Suprapubic skin (tissue), 4 donors: Measurements from ENCODE around the gene CCDC50. TPM values are rescaled to one million over a fixed set of nuclear protein-coding genes. Genes with fewer than 3 reads are reported as not detected.

Experiments used
- DNase-seq, 2 donors: peaks; one replicate each; pipeline ENCODE4 v3.0.0-alpha.2; 2019; ENCODE audit warnings: low spot score in 2 of 2
- H3K27ac ChIP-seq: fragments of 200-600 bp; sonication (generic); one replicate; pipeline ENCODE4 v1.5.1; 2019
- H3K27me3 ChIP-seq: fragments of 200-600 bp; sonication (generic); one replicate; pipeline ENCODE4 v1.5.1; 2019
- H3K36me3 ChIP-seq: fragments of 200-600 bp; sonication (generic); one replicate; pipeline ENCODE4 v1.5.1; 2019
- H3K4me1 ChIP-seq: fragments of 200-600 bp; sonication (generic); one replicate; pipeline ENCODE4 v1.5.1; 2019
- H3K4me3 ChIP-seq: fragments of 200-600 bp; sonication (generic); one replicate; pipeline ENCODE4 v1.5.1; 2019; ENCODE audit warnings: mild to moderate bottlenecking
- H3K9me3 ChIP-seq: fragments of 200-600 bp; sonication (generic); one replicate; pipeline ENCODE4 v1.5.1; 2019
- EP300 ChIP-seq: sonication (generic); formaldehyde crosslinking; IDR thresholded peaks from one replicate; pipeline ENCODE4 v1.6.1; 2017; ENCODE audit warnings: antibody characterized with exemption
- POLR2A ChIP-seq, 2 donors: fragments of 450-650 bp; IDR thresholded peaks; one replicate each; pipeline ENCODE4 v1.6.1; 2017; ENCODE audit warnings: antibody characterized with exemption in 2 of 2, mild to moderate bottlenecking in 2 of 2, moderate library complexity in 2 of 2
- POLR2AphosphoS5 ChIP-seq, 3 donors: sonication (generic); formaldehyde crosslinking; IDR thresholded peaks; one replicate each; pipeline ENCODE4 v1.6.1; 2017; ENCODE audit warnings: antibody characterized with exemption in 3 of 3
- WGBS: methylation state at CpG from one replicate; pipeline ENCODE4 v1.1.5; 2018; 5-methylcytosine and 5-hydroxymethylcytosine counted together
- total RNA-seq, 4 donors: library from RNA; depleted of rRNA; stranded (reverse); fragments of >200 nt; gene quantifications; one replicate each; pipeline ENCODE4 v1.1.0, GENCODE V29; 2016
- TF ChIP-seq, protein P1 (sequence below), 2 donors: fragments of 200-600 bp in 1 of 2; fragments of 450-650 bp in 1 of 2; sonication (generic) in 1 of 2; IDR thresholded peaks; one replicate each; pipeline ENCODE4 v1.5.1; 2016 to 2019; ENCODE audit warnings: antibody characterized with exemption in 2 of 2, mild to moderate bottlenecking in 1 of 2, moderate library complexity in 1 of 2

The CCDC50 gene
- total RNA-seq, 4 donors from 2014 or later, result 34.9 to 67.7 (median 42.4) TPM

DNA sequence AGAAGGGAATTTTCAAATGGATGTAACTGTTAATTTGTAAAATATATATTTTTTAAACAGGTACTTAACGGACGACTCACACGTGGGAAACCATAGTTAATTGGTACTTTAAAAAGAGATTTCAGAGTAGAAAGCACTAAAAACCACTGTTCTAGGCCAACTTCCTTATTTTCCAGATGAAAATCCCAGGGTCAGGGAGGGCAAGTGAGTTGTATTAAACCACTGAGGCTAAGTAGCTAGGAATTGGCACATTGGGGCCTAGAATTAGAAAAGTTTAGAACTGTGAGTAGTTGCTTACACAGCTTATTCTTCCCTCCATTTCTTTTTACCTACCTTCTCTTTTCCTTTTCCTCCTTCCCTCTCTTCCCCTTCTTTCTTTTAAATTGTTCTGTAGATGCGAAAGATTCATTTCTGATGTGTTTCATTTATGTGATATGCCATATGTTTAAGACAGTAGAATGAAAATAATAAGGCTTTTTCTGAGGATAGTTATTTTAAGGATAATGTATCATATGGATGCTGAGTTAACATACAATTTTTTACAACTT lies 5.2 kb downstream of the CCDC50 start:
- TF ChIP-seq EP300, result no peak
- Histone ChIP-seq H3K27ac (no peak overlapping the region), H3K36me3 (no peaks in the 10 kb centered on the region), H3K4me3 (no peak overlapping the region), H3K27me3 (no peaks in the 10 kb centered on the region), H3K4me1 (peaks cover 45% of the 10 kb centered on the region), H3K9me3 (no peaks in the 10 kb centered on the region)
- 85% methylated on average over 4 of the region's 4 CpGs for WGBS
- no peak for DNase-seq

DNA sequence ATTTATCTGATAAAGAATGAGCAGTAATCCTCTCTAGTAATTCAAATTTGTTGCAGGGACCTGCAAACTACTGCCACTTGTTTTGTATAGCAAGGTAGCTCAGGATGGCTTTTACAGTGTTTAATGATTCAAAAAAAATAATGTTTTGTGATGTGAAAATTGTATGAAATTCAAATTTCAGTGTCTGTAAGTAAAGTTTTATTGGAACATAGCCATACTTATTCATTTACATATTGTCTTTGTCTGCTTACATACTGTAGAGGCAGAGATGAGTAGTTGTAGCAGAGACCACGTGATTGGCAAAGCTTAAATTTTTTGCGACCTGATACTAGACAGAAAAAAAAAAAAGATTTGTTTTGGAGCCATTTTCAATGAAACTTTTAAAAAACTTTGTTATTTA lies 7.6 kb downstream of the CCDC50 start:
- H3K4me3 ChIP-seq, result no peak overlapping the region
- H3K4me1 ChIP-seq, result peaks cover 46% of the 10 kb centered on the region
- H3K9me3 ChIP-seq, result no peaks in the 10 kb centered on the region
- H3K27ac ChIP-seq, result no peak overlapping the region
- whole genome bisulfite sequencing, result 61% methylated on average over 2 of the region's 2 CpGs
- no peak for DNase-seq
- H3K27me3 ChIP-seq, result no peaks in the 10 kb centered on the region
- TF ChIP-seq EP300 (no peak), POLR2A (IDR thresholded peaks at IDR 0.05) (no peak), POLR2AphosphoS5 (IDR thresholded peaks at IDR 0.05) (no peak)
- TF ChIP-seq, protein P1, sequence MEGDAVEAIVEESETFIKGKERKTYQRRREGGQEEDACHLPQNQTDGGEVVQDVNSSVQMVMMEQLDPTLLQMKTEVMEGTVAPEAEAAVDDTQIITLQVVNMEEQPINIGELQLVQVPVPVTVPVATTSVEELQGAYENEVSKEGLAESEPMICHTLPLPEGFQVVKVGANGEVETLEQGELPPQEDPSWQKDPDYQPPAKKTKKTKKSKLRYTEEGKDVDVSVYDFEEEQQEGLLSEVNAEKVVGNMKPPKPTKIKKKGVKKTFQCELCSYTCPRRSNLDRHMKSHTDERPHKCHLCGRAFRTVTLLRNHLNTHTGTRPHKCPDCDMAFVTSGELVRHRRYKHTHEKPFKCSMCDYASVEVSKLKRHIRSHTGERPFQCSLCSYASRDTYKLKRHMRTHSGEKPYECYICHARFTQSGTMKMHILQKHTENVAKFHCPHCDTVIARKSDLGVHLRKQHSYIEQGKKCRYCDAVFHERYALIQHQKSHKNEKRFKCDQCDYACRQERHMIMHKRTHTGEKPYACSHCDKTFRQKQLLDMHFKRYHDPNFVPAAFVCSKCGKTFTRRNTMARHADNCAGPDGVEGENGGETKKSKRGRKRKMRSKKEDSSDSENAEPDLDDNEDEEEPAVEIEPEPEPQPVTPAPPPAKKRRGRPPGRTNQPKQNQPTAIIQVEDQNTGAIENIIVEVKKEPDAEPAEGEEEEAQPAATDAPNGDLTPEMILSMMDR (IDR thresholded peaks at IDR 0.05), result no peak
- no peaks in the 10 kb centered on the region for H3K36me3 ChIP-seq

DNA sequence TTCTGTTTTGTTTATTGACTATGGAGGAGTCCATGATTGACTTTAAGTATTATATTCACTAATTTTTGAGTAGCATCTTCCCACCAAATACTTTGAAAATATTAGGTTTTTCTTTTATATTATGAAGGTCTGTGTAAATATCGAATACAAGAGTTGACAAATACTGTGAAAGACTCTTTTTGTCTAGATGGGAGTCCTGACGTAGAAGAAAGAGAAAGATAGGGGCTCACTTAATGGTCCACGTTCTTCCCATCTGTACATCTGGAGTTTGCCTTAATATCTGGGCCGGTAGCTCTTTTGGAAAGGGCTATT lies 8.9 kb downstream of the CCDC50 start:
- H3K4me3 ChIP-seq, result no peak overlapping the region

DNA sequence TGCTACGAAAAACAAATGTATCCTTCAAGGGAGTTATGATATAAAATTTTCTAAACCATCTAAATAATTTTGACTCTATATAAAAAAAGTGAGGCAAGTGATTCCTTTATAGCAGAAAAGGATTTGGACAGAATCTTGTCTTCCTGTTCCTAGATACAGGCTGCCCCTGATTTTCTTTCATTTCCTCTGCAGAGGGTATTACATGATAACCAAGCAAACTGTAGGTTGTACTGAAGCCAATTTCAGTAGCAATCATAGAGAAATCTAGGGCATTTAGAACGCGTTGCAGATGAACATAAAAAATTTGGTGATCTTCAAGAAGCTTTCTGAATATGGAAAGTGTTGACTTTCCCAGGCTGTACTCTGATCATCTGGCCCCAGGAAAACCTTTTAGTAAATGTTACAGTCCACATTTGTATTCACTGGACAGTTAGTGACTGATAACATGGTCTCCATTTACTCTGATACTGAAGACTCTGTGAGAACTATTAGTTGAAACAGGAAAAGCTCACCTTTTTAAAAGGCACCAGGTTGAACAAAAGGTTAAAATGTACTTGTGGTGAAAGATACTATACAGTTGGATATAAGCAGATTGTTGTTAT lies 10.2 kb downstream of the CCDC50 start:
- Histone ChIP-seq H3K27ac (no peak overlapping the region), H3K9me3 (no peaks in the 10 kb centered on the region), H3K4me3 (no peak overlapping the region), H3K36me3 (no peaks in the 10 kb centered on the region), H3K4me1 (peaks cover 45% of the 10 kb centered on the region), H3K27me3 (no peaks in the 10 kb centered on the region)
- 49% methylated on average over 3 of the region's 3 CpGs for WGBS
- no peak for DNase-seq
- TF ChIP-seq EP300 (no peak), POLR2AphosphoS5 (IDR thresholded peaks at IDR 0.05) (no peak), POLR2A (IDR thresholded peaks at IDR 0.05) (no peak)
- TF ChIP-seq, protein P1 (IDR thresholded peaks at IDR 0.05), result no peak

More for the DNA sequence above, 8.9 kb downstream of the CCDC50 start:
- 93% methylated on average over 4 of the region's 4 CpGs for WGBS
- no peak for DNase-seq
- no peak for TF ChIP-seq POLR2A (IDR thresholded peaks at IDR 0.05)
- TF ChIP-seq EP300, result no peak
- TF ChIP-seq, protein P1 (IDR thresholded peaks at IDR 0.05), result no peak
- TF ChIP-seq POLR2AphosphoS5 (IDR thresholded peaks at IDR 0.05), result no peak
- Histone ChIP-seq H3K27me3 (no peaks in the 10 kb centered on the region), H3K27ac (no peak overlapping the region), H3K4me1 (peaks cover 46% of the 10 kb centered on the region), H3K36me3 (no peaks in the 10 kb centered on the region), H3K9me3 (no peaks in the 10 kb centered on the region)

DNA sequence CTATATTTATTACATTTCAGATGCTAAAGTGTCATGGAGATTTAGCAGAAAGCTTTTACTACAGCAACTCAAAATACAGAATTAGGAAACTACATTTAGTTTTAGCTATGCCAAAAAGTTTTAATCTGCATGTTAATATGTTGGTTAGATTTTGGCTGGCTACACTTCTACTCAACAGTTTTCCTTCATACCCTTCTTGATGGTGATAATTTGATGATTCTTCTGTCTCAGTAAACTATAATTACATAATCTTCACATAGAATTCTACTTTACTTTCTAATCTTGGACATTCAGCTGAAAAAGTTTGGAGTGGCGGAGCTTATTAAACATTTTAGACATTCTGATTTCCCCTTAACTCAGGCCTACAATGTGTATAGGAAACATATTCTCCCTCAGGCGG lies 11.2 kb downstream of the CCDC50 start:
- no peak overlapping the region for H3K27ac ChIP-seq
- H3K4me3 ChIP-seq, result no peak overlapping the region
- 100% methylated on average over 2 of the region's 2 CpGs for WGBS
- no peak for DNase-seq
- H3K9me3 ChIP-seq, result no peaks in the 10 kb centered on the region
- TF ChIP-seq POLR2AphosphoS5 (IDR thresholded peaks at IDR 0.05) (no peak), POLR2A (IDR thresholded peaks at IDR 0.05) (no peak)
- TF ChIP-seq, protein P1 (IDR thresholded peaks at IDR 0.05), result no peak
- no peaks in the 10 kb centered on the region for H3K27me3 ChIP-seq
- no peaks in the 10 kb centered on the region for H3K36me3 ChIP-seq
- peaks cover 45% of the 10 kb centered on the region for H3K4me1 ChIP-seq

DNA sequence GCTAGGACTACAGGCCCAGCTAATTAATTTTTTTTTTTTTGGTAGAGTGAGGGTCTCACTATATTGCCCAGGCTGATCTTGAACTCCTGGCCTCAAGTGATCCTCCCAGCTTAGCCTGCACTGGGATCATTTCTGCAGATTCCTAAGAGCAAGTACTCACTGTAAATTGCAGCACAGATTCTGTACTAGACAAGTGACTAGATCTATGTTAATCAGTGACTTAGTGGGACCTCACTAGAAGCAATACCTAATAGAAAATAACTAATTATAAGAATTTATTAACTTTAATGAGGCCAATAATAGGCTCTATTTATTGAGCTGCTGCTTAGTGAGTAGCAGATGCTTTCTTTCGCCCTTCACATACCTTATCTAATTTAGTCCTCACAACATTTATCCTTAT lies 11.8 kb downstream of the CCDC50 start:
- no peak overlapping the region for H3K27ac ChIP-seq
- no peaks in the 10 kb centered on the region for H3K9me3 ChIP-seq
- TF ChIP-seq, protein P1 (IDR thresholded peaks at IDR 0.05), result no peak
- DNase-seq, result no peak
- H3K36me3 ChIP-seq, result no peaks in the 10 kb centered on the region
- peaks cover 45% of the 10 kb centered on the region for H3K4me1 ChIP-seq
- no peaks in the 10 kb centered on the region for H3K27me3 ChIP-seq
- H3K4me3 ChIP-seq, result no peak overlapping the region
- WGBS, result 97% methylated on average over 1 of the region's 1 CpG
